ENCODE results near the gene ANKRD2. TPM values are rescaled to one million over a fixed set of nuclear protein-coding genes. Genes with fewer than 3 reads are reported as not detected.

Gene ANKRD2
- total RNA-seq, 1 experiment from 2014 or later, result 0.98 TPM

GRCh38 chr10:97577701-97578100 is 5.1 kb downstream of the ANKRD2 start:
- no peaks in the 10 kb centered on the region for H3K27me3 ChIP-seq (ENCODE audit: control insufficient read depth, insufficient read depth, low read length)
- no peak for TF ChIP-seq TCF7L2 (IDR thresholded peaks at IDR 0.05; ENCODE audit: low read depth, low read length)
- no peak for TF ChIP-seq CTCF (IDR thresholded peaks at IDR 0.05)
- no peak for TF ChIP-seq SIN3A (IDR thresholded peaks at IDR 0.05; ENCODE audit: borderline replicate concordance, insufficient read depth, low read depth, low read length)
- TF ChIP-seq REST (IDR thresholded peaks at IDR 0.05; ENCODE audit: insufficient read depth in 1 of 2, low read depth in 2 of 2, low read length in 1 of 2), result no peak
- TF ChIP-seq POLR2AphosphoS5 (IDR thresholded peaks at IDR 0.05; ENCODE audit: low read depth, low read length), result no peak
- no peaks in the 10 kb centered on the region for H3K36me3 ChIP-seq (ENCODE audit: control insufficient read depth, insufficient read depth, low read length)
- ATAC-seq (no peak), DNase-seq (ENCODE audit: low read depth, low spot score) (no peak)
- H3K4me3 ChIP-seq (ENCODE audit: low read depth in 2 of 2, low read length in 2 of 2), result no peak overlapping the region
- ChIA-PET POLR2A (interaction anchor here (0.7 kb wide), 1 partner anchor 19 kb away, joined by 3 read pairs; no protein-coding TSS in a partner anchor), CTCF (no interaction called here)
- BruUV-seq (replicated peaks), result no TSS peak
- in situ Hi-C loops (cut with HindIII; ENCODE audit: low pct_unique_long_range_greater_than_20kb, low sequenced_read_pairs), result no loop called here
- H3K9me3 ChIP-seq (ENCODE audit: control insufficient read depth, insufficient read depth, low read depth, low read length), result no peaks in the 10 kb centered on the region
- no peak overlapping the region for H3K27ac ChIP-seq (ENCODE audit: low read length)
- H3K4me1 ChIP-seq (ENCODE audit: control insufficient read depth, insufficient read depth, low read length), result peaks cover 32% of the 10 kb centered on the region
- intact Hi-C loops (cut with micrococcal nuclease; ENCODE audit: unreplicated experiment), result no loop called here

- CTCF ChIA-PET, result no interaction called here
- in situ Hi-C loops (cut with HindIII; ENCODE audit: low pct_unique_long_range_greater_than_20kb, low sequenced_read_pairs), result no loop called here
- POLR2A ChIA-PET, result interaction anchor here (0.7 kb wide), 1 partner anchor 18 kb away, joined by 3 read pairs; no protein-coding TSS in a partner anchor
Measured at GRCh38 chr10:97578171-97578844, 5.7 kb downstream of the ANKRD2 start.

More at GRCh38 chr10:97578171-97578844, 5.7 kb downstream of the ANKRD2 start:
- Histone ChIP-seq H3K4me1 (ENCODE audit: control insufficient read depth, insufficient read depth, low read length) (peaks cover 27% of the 10 kb centered on the region), H3K27ac (ENCODE audit: low read length) (0 out of 2 replicates have a peak overlapping the region, but pooled peaks have one; percentile 40), H3K9me3 (ENCODE audit: control insufficient read depth, insufficient read depth, low read depth, low read length) (no peaks in the 10 kb centered on the region), H3K4me3 (ENCODE audit: low read depth in 2 of 2, low read length in 2 of 2) (no peak overlapping the region), H3K27me3 (ENCODE audit: control insufficient read depth, insufficient read depth, low read length) (no peaks in the 10 kb centered on the region), H3K36me3 (ENCODE audit: control insufficient read depth, insufficient read depth, low read length) (no peaks in the 10 kb centered on the region)
- BruUV-seq (replicated peaks), result no TSS peak
- intact Hi-C loops (cut with micrococcal nuclease; ENCODE audit: unreplicated experiment), result no loop called here
- ATAC-seq (no peak), DNase-seq (ENCODE audit: low read depth, low spot score) (no peak)
- TF ChIP-seq REST (IDR thresholded peaks at IDR 0.05; ENCODE audit: insufficient read depth in 1 of 2, low read depth in 2 of 2, low read length in 1 of 2) (no peak), CTCF (IDR thresholded peaks at IDR 0.05) (no peak), POLR2AphosphoS5 (IDR thresholded peaks at IDR 0.05; ENCODE audit: low read depth, low read length) (no peak), TCF7L2 (IDR thresholded peaks at IDR 0.05; ENCODE audit: low read depth, low read length) (no peak), SIN3A (IDR thresholded peaks at IDR 0.05; ENCODE audit: borderline replicate concordance, insufficient read depth, low read depth, low read length) (no peak)

Measured in Panc1 (cell line).